Thoracic aorta (tissue), 2 donors: ENCODE results near the gene EP400. TPM values are rescaled to one million over a fixed set of nuclear protein-coding genes. Genes with fewer than 3 reads are reported as not detected.

Experiments used
- ATAC-seq: fragments of 150-250 bp; one replicate; pipeline ENCODE4 v1.8.0; 2017; ENCODE audit warnings: low read depth; ENCODE audit not compliant: insufficient number of reproducible peaks, low FRiP score
- DNase-seq: peaks from one replicate; pipeline ENCODE4 v3.0.0-alpha.2; 2020; ENCODE audit warnings: low spot score
- H3K27ac ChIP-seq, 2 donors: fragments of 200-600 bp; sonication (generic); 1 replicate in 1 of 2; 2 replicates in 1 of 2; pipeline ENCODE4 v1.5.1; 2016; ENCODE audit warnings: mild to moderate bottlenecking in 2 of 2, moderate library complexity in 2 of 2
- H3K27me3 ChIP-seq: fragments of 200-600 bp; sonication (generic); replicated peaks from 2 replicates; pipeline ENCODE4 v1.6.0; 2016; ENCODE audit warnings: mild to moderate bottlenecking; ENCODE audit not compliant: insufficient read depth
- H3K36me3 ChIP-seq: fragments of 200-600 bp; sonication (generic); one replicate; pipeline ENCODE4 v1.5.1; 2016
- H3K4me1 ChIP-seq, 2 donors: fragments of 200-600 bp; sonication (generic); 1 replicate in 1 of 2; 2 replicates in 1 of 2; pipeline versions ENCODE4 v1.5.1 to v1.6.0; 2016; ENCODE audit warnings: low read depth in 2 of 2, mild to moderate bottlenecking in 1 of 2; ENCODE audit not compliant: control insufficient read depth in 1 of 2
- H3K4me3 ChIP-seq: fragments of 200-600 bp; sonication (generic); 2 replicates; pipeline ENCODE4 v1.5.1; 2016; ENCODE audit warnings: mild to moderate bottlenecking
- H3K9me3 ChIP-seq: fragments of 200-600 bp; sonication (generic); 2 replicates; pipeline ENCODE4 v1.5.1; 2016
- total RNA-seq, 2 donors: library from RNA; depleted of rRNA; stranded (reverse); fragments of >200 nt; gene quantifications; one replicate each; pipeline versions ENCODE4 v1.1.0 to v1.2.3, GENCODE V29; 2016
- TF ChIP-seq, protein P1 (sequence below): fragments of 200-600 bp; sonication (generic); IDR thresholded peaks from one replicate; pipeline ENCODE4 v1.5.1; 2019; ENCODE audit warnings: antibody characterized with exemption

EP400 gene
- total RNA-seq, 2 donors from 2014 or later, result 20.2 to 47.3 TPM

- Histone ChIP-seq H3K27ac (no peak overlapping the region), H3K4me3 (no peak overlapping the region), H3K36me3 (peaks cover 33% of the 10 kb centered on the region), H3K4me1 (no peaks in the 10 kb centered on the region), H3K27me3 (no peaks in the 10 kb centered on the region), H3K9me3 (no peaks in the 10 kb centered on the region)
- TF ChIP-seq, protein P1, sequence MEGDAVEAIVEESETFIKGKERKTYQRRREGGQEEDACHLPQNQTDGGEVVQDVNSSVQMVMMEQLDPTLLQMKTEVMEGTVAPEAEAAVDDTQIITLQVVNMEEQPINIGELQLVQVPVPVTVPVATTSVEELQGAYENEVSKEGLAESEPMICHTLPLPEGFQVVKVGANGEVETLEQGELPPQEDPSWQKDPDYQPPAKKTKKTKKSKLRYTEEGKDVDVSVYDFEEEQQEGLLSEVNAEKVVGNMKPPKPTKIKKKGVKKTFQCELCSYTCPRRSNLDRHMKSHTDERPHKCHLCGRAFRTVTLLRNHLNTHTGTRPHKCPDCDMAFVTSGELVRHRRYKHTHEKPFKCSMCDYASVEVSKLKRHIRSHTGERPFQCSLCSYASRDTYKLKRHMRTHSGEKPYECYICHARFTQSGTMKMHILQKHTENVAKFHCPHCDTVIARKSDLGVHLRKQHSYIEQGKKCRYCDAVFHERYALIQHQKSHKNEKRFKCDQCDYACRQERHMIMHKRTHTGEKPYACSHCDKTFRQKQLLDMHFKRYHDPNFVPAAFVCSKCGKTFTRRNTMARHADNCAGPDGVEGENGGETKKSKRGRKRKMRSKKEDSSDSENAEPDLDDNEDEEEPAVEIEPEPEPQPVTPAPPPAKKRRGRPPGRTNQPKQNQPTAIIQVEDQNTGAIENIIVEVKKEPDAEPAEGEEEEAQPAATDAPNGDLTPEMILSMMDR, result no peak
- no peak for ATAC-seq
- DNase-seq, result no peak
These were observed 27.6 kb upstream of the EP400 start for GRCh38 chr12:131921866-131922769.

DNA sequence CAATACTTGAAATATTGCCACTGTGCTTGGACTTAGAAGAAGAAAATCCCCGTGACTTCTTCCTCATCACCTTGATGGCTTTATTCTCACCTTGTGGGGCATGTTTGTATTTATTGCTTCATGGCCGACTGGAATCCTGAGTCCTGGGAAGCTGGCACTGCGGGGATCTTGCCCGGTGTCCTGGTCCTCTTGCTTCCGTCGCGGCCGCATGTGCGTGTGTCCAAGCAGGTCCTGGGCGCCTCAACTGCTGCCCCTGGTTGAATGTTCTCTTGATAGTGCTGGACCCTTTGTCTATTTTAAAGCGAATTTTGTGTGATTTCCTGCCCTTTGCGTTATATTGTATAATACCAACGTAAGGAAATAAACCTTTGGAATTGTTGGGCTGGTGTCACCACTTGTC lies 27.0 kb upstream of the EP400 start:
- TF ChIP-seq, protein P1, result no peak
- DNase-seq (no peak), ATAC-seq (no peak)
- Histone ChIP-seq H3K36me3 (peaks cover 30% of the 10 kb centered on the region), H3K27ac (no peak overlapping the region), H3K4me3 (no peak overlapping the region), H3K4me1 (no peaks in the 10 kb centered on the region), H3K9me3 (no peaks in the 10 kb centered on the region), H3K27me3 (no peaks in the 10 kb centered on the region)

GRCh38 chr12:131923260-131923659 lies 26.5 kb upstream of the EP400 start:
- peaks cover 26% of the 10 kb centered on the region for H3K36me3 ChIP-seq
- no peak for ATAC-seq
- DNase-seq, result no peak

DNA sequence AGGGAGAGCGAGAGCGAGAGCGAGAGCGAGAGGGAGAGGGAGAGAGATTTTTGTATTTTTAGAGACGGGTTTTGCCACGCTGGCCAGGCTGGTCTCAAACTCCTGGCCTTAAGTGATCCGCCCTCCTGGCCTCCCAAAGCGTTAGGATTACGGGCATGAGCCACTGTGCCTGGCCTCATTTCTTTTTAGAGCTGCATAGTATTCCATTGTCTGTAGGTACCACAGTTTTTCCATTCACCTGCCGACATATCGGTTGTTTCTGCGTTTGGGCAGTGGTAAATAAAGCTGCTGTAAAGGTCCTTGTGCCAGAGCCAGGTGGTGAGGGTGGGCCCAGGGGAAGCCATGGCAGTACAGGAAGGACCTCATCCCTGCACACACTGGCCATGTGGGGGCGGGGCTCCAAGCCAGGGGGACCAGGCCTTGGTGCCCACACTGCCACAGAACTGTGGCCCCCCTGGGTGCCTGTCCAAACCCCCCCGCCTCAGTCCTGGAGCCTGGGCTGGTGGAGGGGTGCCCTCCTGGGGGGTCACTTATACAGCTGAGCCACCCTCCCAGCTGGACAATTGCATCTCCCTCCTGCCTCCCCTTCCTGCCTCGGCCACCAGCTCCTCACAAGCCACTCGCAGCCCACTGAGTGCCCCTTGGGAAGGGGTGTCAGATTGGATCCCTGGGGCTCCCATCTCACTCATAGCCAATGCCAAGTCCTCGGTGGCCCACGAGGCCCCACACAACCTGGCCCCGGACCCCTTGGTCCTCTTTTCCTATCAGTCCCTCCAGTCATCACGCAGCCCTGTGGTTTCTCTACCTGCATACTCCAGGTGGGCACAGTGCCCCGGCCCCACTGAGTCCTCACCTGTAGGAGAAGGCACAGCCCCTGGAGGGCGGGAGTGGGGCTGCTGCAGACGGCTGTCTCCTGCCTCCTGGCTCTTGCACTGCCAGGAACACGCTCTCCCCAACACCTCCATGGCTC lies 22.3 kb upstream of the EP400 start:
- H3K4me3 ChIP-seq, result no peak overlapping the region
- H3K27me3 ChIP-seq, result no peaks in the 10 kb centered on the region
- H3K27ac ChIP-seq, result no peak overlapping the region
- ATAC-seq (no peak), DNase-seq (no peak)
- H3K36me3 ChIP-seq, result peaks cover 9% of the 10 kb centered on the region
- no peaks in the 10 kb centered on the region for H3K9me3 ChIP-seq
- TF ChIP-seq, protein P1, result no peak
- peaks cover 2 to 14% of the 10 kb centered on the region in 2 donors for H3K4me1 ChIP-seq

More at GRCh38 chr12:131923260-131923659, 26.5 kb upstream of the EP400 start:
- H3K27me3 ChIP-seq, result no peaks in the 10 kb centered on the region
- H3K27ac ChIP-seq, result no peak overlapping the region
- H3K9me3 ChIP-seq, result no peaks in the 10 kb centered on the region
- H3K4me1 ChIP-seq, result no peaks in the 10 kb centered on the region
- TF ChIP-seq, protein P1, result no peak
- H3K4me3 ChIP-seq, result no peak overlapping the region
